Caco-2 (cell line): ENCODE measurements around the gene HIVEP3. TPM values are rescaled to one million over a fixed set of nuclear protein-coding genes. Genes with fewer than 3 reads are reported as not detected.

Experiments
- BruUV-seq: library from RNA; stranded (reverse); fragments of 400-500 nt; replicated peaks from 2 replicates; lab custom pipeline; 2021; lab: Mats Ljungman, UMichigan
- CTCF ChIA-PET: fragments of 300-600 bp; sonication (Branson Sonifier 250); formaldehyde crosslinking; loops from one replicate; lab custom pipeline; 2022; ENCODE audit warnings: antibody characterized with exemption; lab: Charles Lee
- POLR2A ChIA-PET: fragments of 300-600 bp; sonication (Branson Sonifier 250); formaldehyde crosslinking; loops from one replicate; lab custom pipeline; 2022; ENCODE audit warnings: antibody characterized with exemption; lab: Charles Lee
- DNase-seq, 2 experiments: peaks; one replicate each; pipeline versions ENCODE4 v3.0.0 to v3.0.0-alpha.2; 2020 to 2022
- H3K27me3 ChIP-seq: replicated peaks from 2 replicates; pipeline ENCODE4 v1.6.0; 2011; ENCODE audit warnings: low read length; ENCODE audit not compliant: control insufficient read depth, insufficient read depth
- H3K36me3 ChIP-seq: 2 replicates; pipeline ENCODE4 v1.5.1; 2011; ENCODE audit warnings: low read length; ENCODE audit not compliant: control insufficient read depth, insufficient read depth
- H3K4me1 ChIP-seq: fragments of 250-450 bp; sonication (Bioruptor Pico); 2 replicates; pipeline ENCODE4 v1.5.1; 2020; ENCODE audit warnings: mild to moderate bottlenecking
- H3K4me3 ChIP-seq: 2 replicates; pipeline ENCODE4 v1.5.1; 2011; ENCODE audit warnings: low read depth, mild to moderate bottlenecking, control low read depth, low read length
- H3K9me3 ChIP-seq: fragments of 250-450 bp; sonication (Bioruptor Pico); 2 replicates; pipeline ENCODE4 v1.5.1; 2020; ENCODE audit warnings: mild to moderate bottlenecking, moderate library complexity
- H3K27ac Mint-ChIP-seq: one replicate; pipeline ENCODE4 v1.8.0; 2022; ENCODE audit warnings: mixed read lengths; ENCODE audit not compliant: unreplicated experiment
- H3K27me3 Mint-ChIP-seq: one replicate; pipeline ENCODE4 v1.8.0; 2022; ENCODE audit warnings: mixed read lengths; ENCODE audit not compliant: insufficient read depth, unreplicated experiment
- H3K36me3 Mint-ChIP-seq: one replicate; pipeline ENCODE4 v1.8.0; 2022; ENCODE audit warnings: mild to moderate bottlenecking, mixed read lengths; ENCODE audit not compliant: insufficient read depth, unreplicated experiment
- H3K4me1 Mint-ChIP-seq: one replicate; pipeline ENCODE4 v1.8.0; 2022; ENCODE audit warnings: low read depth, mixed read lengths; ENCODE audit not compliant: unreplicated experiment
- H3K4me3 Mint-ChIP-seq: one replicate; pipeline ENCODE4 v1.8.0; 2022; ENCODE audit warnings: mild to moderate bottlenecking, moderate library complexity, mixed read lengths; ENCODE audit not compliant: unreplicated experiment
- H3K9me3 Mint-ChIP-seq: one replicate; pipeline ENCODE4 v1.8.0; 2022; ENCODE audit warnings: mixed read lengths; ENCODE audit not compliant: unreplicated experiment
- intact Hi-C: fragments of 100-400 bp; cut with micrococcal nuclease; formaldehyde crosslinking; loops from one replicate; pipeline ENCODE4 v1.10.0; 2022; ENCODE audit not compliant: unreplicated experiment
- total RNA-seq: library from RNA; stranded (reverse); gene quantifications from 2 replicates; pipeline ENCODE4 v1.2.3, GENCODE V29; 2022
- TF ChIP-seq, protein P1 (sequence below), 2 experiments: fragments of 200-600 bp in 1 of 2; IDR thresholded peaks; 1 replicate in 1 of 2; 2 replicates in 1 of 2; pipeline versions ENCODE4 v1.5.1 to v1.8.0; 2011 to 2022; ENCODE audit warnings: antibody characterized with exemption in 1 of 2, control low read depth in 1 of 2, inconsistent platforms in 1 of 2, low read depth in 1 of 2, low read length in 1 of 2, mild to moderate bottlenecking in 1 of 2, moderate library complexity in 1 of 2; ENCODE audit not compliant: insufficient read depth in 1 of 2, severe bottlenecking in 1 of 2, unreplicated experiment in 1 of 2

The HIVEP3 gene
- total RNA-seq, 1 experiment from 2014 or later = 0.25 TPM

DNA sequence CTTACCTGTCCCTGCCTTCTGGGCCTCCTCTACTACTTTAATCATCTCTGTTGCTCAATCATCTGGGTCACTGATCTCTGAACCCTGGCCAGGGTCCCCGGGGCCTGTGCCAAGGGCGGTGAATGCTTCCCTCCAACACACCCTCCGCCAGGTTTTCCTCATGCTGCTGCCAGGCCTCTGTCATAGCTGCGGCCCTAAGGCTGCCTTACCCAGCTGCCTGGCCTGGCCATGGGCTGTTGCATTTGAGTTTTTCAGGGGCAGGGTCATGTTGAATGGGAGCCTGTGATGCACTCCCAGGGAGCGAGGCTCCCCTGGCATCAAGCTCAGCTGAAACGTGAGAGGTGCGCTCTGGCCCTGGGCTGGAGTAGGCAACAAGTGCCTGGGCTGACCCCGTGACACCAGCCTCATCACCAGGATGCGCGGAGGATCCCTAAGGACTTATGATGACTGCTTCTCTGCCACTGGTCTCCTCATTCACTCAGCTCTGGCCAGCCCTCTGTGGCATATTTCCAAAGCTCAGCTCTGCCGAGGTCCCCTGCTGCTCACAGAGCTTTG is 441.8 kb downstream of the HIVEP3 start:
- H3K4me1 Mint-ChIP-seq = no peaks in the 10 kb centered on the region
- intact Hi-C loops = no loop called here
- Histone ChIP-seq H3K4me3 (no peak overlapping the region), H3K36me3 (no peaks in the 10 kb centered on the region), H3K4me1 (0 out of 2 replicates have a peak, but pooled peaks cover 7% of the 10 kb centered on the region), H3K9me3 (no peaks in the 10 kb centered on the region), H3K27me3 (no peaks in the 10 kb centered on the region)
- ChIA-PET POLR2A (no interaction called here), CTCF (no interaction called here)
- H3K4me3 Mint-ChIP-seq = no peak overlapping the region
- BruUV-seq = no TSS peak
- H3K9me3 Mint-ChIP-seq = no peaks in the 10 kb centered on the region
- H3K27me3 Mint-ChIP-seq = no peaks in the 10 kb centered on the region
- H3K27ac Mint-ChIP-seq = no peak overlapping the region
- no peaks in the 10 kb centered on the region for H3K36me3 Mint-ChIP-seq
- no peak for DNase-seq
- TF ChIP-seq, protein P1, sequence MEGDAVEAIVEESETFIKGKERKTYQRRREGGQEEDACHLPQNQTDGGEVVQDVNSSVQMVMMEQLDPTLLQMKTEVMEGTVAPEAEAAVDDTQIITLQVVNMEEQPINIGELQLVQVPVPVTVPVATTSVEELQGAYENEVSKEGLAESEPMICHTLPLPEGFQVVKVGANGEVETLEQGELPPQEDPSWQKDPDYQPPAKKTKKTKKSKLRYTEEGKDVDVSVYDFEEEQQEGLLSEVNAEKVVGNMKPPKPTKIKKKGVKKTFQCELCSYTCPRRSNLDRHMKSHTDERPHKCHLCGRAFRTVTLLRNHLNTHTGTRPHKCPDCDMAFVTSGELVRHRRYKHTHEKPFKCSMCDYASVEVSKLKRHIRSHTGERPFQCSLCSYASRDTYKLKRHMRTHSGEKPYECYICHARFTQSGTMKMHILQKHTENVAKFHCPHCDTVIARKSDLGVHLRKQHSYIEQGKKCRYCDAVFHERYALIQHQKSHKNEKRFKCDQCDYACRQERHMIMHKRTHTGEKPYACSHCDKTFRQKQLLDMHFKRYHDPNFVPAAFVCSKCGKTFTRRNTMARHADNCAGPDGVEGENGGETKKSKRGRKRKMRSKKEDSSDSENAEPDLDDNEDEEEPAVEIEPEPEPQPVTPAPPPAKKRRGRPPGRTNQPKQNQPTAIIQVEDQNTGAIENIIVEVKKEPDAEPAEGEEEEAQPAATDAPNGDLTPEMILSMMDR (IDR thresholded peaks at IDR 0.05; ENCODE audit: insufficient read depth in 1 of 2, low read depth in 1 of 2, low read length in 1 of 2, severe bottlenecking in 1 of 2, unreplicated experiment in 1 of 2) = no peak

DNA sequence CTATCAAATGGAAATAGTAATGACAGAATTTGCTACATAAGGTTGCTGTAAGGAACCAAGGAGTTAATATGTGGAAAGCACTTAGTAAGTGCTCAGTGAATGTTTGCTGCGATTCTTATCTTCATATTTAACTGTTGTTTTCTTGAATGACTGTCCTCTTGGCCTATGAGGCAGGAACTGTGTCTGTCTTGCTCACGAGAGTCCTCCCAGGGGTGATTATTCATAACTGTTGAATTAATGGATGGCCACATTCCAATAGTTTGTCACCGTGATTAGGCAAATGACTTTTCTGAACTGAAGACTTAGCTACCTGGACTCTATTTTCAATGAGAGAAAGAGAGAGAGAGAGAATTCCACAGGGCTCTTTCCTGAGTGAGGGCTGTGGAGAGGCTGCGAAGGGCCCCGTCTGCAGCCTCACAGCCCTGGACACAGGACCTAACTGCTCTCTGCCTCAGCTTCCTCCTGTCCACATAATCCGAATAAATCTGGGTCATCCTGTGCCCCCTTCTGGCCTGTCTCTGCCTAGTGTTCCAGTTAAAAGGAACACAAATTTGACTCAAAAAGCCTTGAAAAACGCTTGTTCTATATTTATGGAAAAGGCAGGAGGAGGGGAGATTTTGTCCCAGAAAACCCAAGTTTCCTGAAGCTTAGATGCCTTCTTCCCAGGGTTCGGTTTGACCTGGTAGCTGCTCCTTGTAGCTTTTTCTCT is 442.7 kb downstream of the HIVEP3 start:
- no peaks in the 10 kb centered on the region for H3K9me3 ChIP-seq
- Mint-ChIP-seq H3K36me3 (no peaks in the 10 kb centered on the region), H3K4me1 (no peaks in the 10 kb centered on the region), H3K27ac (no peak overlapping the region), H3K27me3 (no peaks in the 10 kb centered on the region), H3K4me3 (no peak overlapping the region), H3K9me3 (no peaks in the 10 kb centered on the region)
- intact Hi-C loops = no loop called here
- ChIA-PET POLR2A (no interaction called here), CTCF (interaction anchor here (0.6 kb wide), 1 partner anchor 328 kb away, joined by 3 read pairs; no protein-coding TSS in a partner anchor)
- H3K4me3 ChIP-seq = no peak overlapping the region
- H3K27me3 ChIP-seq = no peaks in the 10 kb centered on the region
- DNase-seq = no peak
- no TSS peak for BruUV-seq
- TF ChIP-seq, protein P1 (IDR thresholded peaks at IDR 0.05; ENCODE audit: insufficient read depth in 1 of 2, low read depth in 1 of 2, low read length in 1 of 2, severe bottlenecking in 1 of 2, unreplicated experiment in 1 of 2) = no peak
- H3K4me1 ChIP-seq = 0 out of 2 replicates have a peak, but pooled peaks cover 7% of the 10 kb centered on the region
- H3K36me3 ChIP-seq = no peaks in the 10 kb centered on the region

DNA sequence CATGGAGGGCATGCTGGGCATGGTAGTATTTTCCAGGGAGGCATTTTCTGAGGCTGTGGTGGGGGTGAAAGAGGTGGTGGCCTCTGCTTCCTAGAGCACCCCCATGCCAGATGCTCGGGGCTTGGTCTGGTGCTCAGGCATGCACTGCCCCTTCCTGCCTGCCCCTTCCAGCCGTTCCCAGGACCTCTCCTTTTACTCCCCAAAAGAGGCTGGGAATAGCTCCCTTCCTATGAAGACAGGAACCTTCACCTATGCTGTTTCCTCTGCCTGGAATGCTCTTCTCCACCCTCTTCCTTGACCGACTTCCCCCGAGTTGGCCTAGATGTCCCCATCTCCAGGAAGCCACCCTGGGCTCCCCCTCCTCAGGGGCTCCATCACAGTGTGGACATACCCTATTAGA is 443.4 kb downstream of the HIVEP3 start:
- TF ChIP-seq, protein P1 (IDR thresholded peaks at IDR 0.05; ENCODE audit: insufficient read depth in 1 of 2, low read depth in 1 of 2, low read length in 1 of 2, severe bottlenecking in 1 of 2, unreplicated experiment in 1 of 2) = no peak
- POLR2A ChIA-PET = no interaction called here
- H3K27me3 Mint-ChIP-seq = no peaks in the 10 kb centered on the region
- no peaks in the 10 kb centered on the region for H3K36me3 Mint-ChIP-seq
- Histone ChIP-seq H3K4me3 (no peak overlapping the region), H3K9me3 (no peaks in the 10 kb centered on the region), H3K27me3 (no peaks in the 10 kb centered on the region), H3K36me3 (no peaks in the 10 kb centered on the region), H3K4me1 (0 out of 2 replicates have a peak, but pooled peaks cover 7% of the 10 kb centered on the region)
- H3K4me1 Mint-ChIP-seq = no peaks in the 10 kb centered on the region
- no TSS peak for BruUV-seq
- intact Hi-C loops = no loop called here
- CTCF ChIA-PET = no interaction called here
- H3K9me3 Mint-ChIP-seq = no peaks in the 10 kb centered on the region
- no peak overlapping the region for H3K27ac Mint-ChIP-seq
- H3K4me3 Mint-ChIP-seq = no peak overlapping the region
- no peak for DNase-seq
